ENCODE results near the gene TAF15. TPM values are rescaled to one million over a fixed set of nuclear protein-coding genes. Genes with fewer than 3 reads are reported as not detected.

TAF15 gene
- total RNA-seq, 4 donors from 2014 or later = 25.2 to 39.5 (median 31.6) TPM

- DNase-seq = no peak
- no peaks in the 10 kb centered on the region for H3K36me3 ChIP-seq
- no peak overlapping the region for H3K27ac ChIP-seq
- H3K27me3 ChIP-seq = no peaks in the 10 kb centered on the region
- H3K9me3 ChIP-seq = no peaks in the 10 kb centered on the region
- no peaks in the 10 kb centered on the region for H3K4me1 ChIP-seq
- no peak overlapping the region for H3K4me3 ChIP-seq
- TF ChIP-seq POLR2A (IDR thresholded peaks at IDR 0.05) (no peak), CTCF (IDR thresholded peaks at IDR 0.05 in 4 of 5, conservative IDR thresholded peaks at IDR 0.05 in 1 of 5) (no peak)
- no peak for ATAC-seq
- in situ Hi-C loops (cut with MboI; ENCODE audit: low sequenced_read_pairs in 4 of 4) = no loop called here
- intact Hi-C loops (cut with DNase I; ENCODE audit: low total_unique reads) = no loop called here
These were observed 35.4 kb upstream of the TAF15 start for GRCh38 chr17:35773679-35774425.

GRCh38 chr17:35774499-35774898, 34.8 kb upstream of the TAF15 start:
- TF ChIP-seq POLR2A (IDR thresholded peaks at IDR 0.05) = no peak
- no peak for TF ChIP-seq CTCF (IDR thresholded peaks at IDR 0.05 in 4 of 5, conservative IDR thresholded peaks at IDR 0.05 in 1 of 5)
- Histone ChIP-seq H3K36me3 (no peaks in the 10 kb centered on the region), H3K9me3 (no peaks in the 10 kb centered on the region), H3K27ac (no peak overlapping the region), H3K4me3 (no peak overlapping the region), H3K27me3 (peaks cover 0 to under 1% (median 0%) of the 10 kb centered on the region in 3 donors), H3K4me1 (no peaks in the 10 kb centered on the region)
- ATAC-seq (no peak), DNase-seq (no peak)
- in situ Hi-C loops (cut with MboI; ENCODE audit: low sequenced_read_pairs in 4 of 4) = no loop called here
- intact Hi-C loops (cut with DNase I; ENCODE audit: low total_unique reads) = no loop called here

GRCh38 chr17:35775039-35775438, 34.2 kb upstream of the TAF15 start:
- no peaks in the 10 kb centered on the region for H3K9me3 ChIP-seq
- in situ Hi-C loops (cut with MboI; ENCODE audit: low sequenced_read_pairs in 4 of 4) = no loop called here
- no peak for ATAC-seq
- TF ChIP-seq CTCF (IDR thresholded peaks at IDR 0.05 in 4 of 5, conservative IDR thresholded peaks at IDR 0.05 in 1 of 5) (no peak), POLR2A (IDR thresholded peaks at IDR 0.05) (no peak)
- peaks cover 0 to 3% (median 0%) of the 10 kb centered on the region in 3 donors for H3K27me3 ChIP-seq
- H3K27ac ChIP-seq = no peak overlapping the region
- DNase-seq = no peak
- intact Hi-C loops (cut with DNase I; ENCODE audit: low total_unique reads) = no loop called here
- no peaks in the 10 kb centered on the region for H3K36me3 ChIP-seq
- no peaks in the 10 kb centered on the region for H3K4me1 ChIP-seq
- no peak overlapping the region for H3K4me3 ChIP-seq

GRCh38 chr17:35775583-35775982, 33.7 kb upstream of the TAF15 start:
- ATAC-seq (no peak), DNase-seq (no peak)
- TF ChIP-seq POLR2A (IDR thresholded peaks at IDR 0.05) (no peak), CTCF (IDR thresholded peaks at IDR 0.05 in 4 of 5, conservative IDR thresholded peaks at IDR 0.05 in 1 of 5) (no peak)
- intact Hi-C loops (cut with DNase I; ENCODE audit: low total_unique reads) = no loop called here
- Histone ChIP-seq H3K4me3 (no peak overlapping the region), H3K4me1 (no peaks in the 10 kb centered on the region), H3K27me3 (peaks cover 0 to 7% (median 0%) of the 10 kb centered on the region in 3 donors), H3K36me3 (no peaks in the 10 kb centered on the region), H3K9me3 (no peaks in the 10 kb centered on the region), H3K27ac (no peak overlapping the region)
- in situ Hi-C loops (cut with MboI; ENCODE audit: low sequenced_read_pairs in 4 of 4) = no loop called here

Data from gastrocnemius medialis (tissue), 4 donors.